ENCODE measurements around the gene EFTUD2.

DNA sequence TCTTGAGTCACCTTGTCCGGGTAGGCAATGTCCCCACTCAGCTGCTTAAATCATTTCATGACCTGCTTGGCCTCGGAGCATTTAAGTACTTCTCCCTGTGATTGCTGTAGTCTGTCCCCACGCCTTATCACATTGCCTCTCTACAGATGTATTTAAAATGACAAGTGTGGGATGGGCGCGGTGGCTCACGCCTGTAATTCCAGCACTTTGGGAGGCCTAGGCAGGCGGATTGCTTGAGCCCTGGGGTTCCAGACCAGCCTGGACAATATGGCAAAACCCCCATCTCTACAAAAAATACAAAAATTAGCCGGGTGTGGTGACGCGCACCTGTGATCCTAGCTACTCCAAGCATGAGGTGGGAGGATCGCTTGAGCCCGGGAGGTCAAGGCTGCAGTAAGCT lies 67.9 kb downstream of the EFTUD2 start:
- TF ChIP-seq EZH2 (IDR thresholded peaks at IDR 0.05; ENCODE audit: insufficient read depth, poor library complexity, severe bottlenecking) = no peak
- TF ChIP-seq EZH2phosphoT487 (IDR thresholded peaks at IDR 0.05; ENCODE audit: insufficient read depth, low read depth) = no peak

Measured in GM23248 (cell line).